ENCODE results near the gene STRA8.
"Not testable (repeated sequence)": the region's sequence is repeated elsewhere in the genome, so short reads cannot be mapped to it uniquely, and the experiment has no call there.

The STRA8 gene

DNA sequence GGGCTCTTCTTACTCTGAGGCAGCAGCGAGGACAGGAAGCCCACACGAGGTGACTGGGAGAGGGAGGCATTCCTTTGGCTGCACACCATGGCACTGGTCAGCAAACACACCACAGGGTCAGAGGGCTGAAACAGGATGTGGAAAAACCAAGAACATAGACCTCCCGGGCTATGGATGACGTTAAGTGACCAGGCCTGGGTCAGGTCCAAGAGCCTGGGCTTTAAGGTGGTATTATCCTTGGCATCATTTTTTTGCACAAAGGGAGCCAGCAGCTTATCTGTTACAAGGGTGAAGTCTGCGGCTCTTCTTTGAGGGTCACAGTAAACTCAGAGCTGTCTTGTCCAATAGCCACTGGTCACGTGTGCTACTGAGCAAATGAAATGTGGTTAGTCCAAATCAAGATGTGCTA, 29.3 kb upstream of the STRA8 start:
- in situ Hi-C loops (cut with MboI; ENCODE audit: low sequenced_read_pairs): no loop called here

DNA sequence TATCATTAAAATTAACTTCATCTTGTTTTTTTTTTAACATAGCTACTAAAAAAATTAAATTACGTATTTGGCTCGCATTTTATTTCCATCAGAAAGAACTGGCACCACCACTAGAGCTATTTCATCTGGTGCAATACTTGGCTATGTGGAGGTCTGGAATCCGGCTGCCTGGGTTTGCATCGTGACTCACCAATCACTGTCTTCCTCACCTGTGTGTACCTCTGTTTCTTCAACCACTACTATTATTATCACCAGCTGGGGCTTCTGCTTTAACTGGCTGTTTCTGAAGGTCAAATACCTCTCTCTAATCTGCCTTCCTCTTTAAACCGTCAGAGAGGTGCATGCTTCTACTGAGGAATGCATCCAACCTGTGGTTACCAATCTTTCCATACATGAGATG, 28.8 kb upstream of the STRA8 start:
- in situ Hi-C loops (cut with MboI; ENCODE audit: low sequenced_read_pairs): no loop called here

DNA sequence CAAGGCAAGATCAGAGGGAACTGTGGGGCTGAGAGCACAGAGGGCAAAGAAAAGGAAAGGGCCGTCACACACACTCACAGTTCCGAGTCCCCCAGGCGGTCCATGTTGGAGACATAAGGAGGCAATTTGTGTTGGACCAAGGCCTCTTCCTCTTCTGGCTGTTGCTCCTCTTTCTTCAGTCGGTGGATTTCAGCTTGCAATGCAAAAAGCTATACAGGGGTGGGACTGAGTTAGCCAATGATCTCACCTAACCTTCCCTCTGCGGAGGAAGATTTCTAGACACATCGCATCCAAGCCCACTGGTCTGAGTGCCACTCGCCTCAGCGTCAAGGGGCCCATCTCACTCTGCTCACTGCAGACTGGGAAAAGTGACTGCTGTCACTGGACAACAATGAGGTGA, 27.8 kb upstream of the STRA8 start:
- in situ Hi-C loops (cut with MboI; ENCODE audit: low sequenced_read_pairs): no loop called here

DNA sequence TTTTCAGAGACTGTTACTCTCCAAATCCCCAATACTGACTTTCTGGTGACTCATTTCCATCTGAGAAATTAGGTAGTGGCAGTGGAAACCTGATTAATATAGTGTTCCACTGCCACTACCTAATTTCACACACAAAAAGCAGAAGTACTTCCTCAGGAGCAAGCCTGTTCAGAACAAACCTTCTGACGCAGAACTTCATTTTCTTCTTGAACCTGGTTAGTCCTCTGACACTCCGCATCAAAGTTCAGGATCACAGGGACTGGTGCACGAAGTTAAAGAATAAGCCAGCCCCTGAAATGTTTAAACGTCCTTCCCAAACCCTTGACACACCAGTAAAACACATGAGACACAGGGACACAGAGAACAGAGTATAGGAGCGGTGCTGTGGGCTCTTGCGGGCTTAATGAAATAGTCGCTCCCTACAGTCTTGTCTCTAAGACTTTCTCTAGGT, 26.7 kb upstream of the STRA8 start:
- in situ Hi-C loops (cut with MboI; ENCODE audit: low sequenced_read_pairs): no loop called here

DNA sequence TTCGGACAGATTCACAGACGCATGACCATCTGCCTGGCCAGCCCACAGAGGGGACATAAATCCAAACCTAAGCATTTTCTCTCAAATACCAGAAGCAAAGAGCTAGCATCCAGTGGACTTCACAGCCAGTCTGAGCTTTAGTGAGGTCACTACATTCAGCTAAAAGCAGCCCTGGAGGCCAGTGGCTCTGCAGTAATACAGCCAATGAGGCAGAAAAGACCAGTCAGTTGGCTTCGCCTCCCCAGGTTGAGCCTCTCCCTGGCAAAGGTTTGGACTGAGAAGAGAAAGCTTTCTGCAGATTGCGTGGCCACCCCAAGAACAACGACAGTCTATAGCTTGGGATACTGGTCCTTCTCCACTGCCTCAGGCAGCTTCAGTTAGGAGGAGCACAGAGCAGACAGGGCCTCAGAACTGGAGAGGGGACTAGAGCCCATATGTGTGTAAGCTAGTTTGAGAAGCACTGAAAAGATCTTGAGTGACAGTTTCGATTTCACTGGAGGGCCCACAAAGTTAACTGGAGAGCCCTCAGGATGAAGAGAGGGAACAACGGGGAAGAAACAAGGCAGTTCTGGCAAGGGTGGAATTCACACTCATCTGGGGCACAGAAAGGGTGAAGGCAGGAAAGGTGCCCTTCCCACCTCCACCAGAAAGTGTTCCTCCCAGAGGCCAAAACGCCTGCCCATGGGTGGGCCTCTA, 26.1 kb upstream of the STRA8 start:
- in situ Hi-C loops (cut with MboI; ENCODE audit: low sequenced_read_pairs): no loop called here

DNA sequence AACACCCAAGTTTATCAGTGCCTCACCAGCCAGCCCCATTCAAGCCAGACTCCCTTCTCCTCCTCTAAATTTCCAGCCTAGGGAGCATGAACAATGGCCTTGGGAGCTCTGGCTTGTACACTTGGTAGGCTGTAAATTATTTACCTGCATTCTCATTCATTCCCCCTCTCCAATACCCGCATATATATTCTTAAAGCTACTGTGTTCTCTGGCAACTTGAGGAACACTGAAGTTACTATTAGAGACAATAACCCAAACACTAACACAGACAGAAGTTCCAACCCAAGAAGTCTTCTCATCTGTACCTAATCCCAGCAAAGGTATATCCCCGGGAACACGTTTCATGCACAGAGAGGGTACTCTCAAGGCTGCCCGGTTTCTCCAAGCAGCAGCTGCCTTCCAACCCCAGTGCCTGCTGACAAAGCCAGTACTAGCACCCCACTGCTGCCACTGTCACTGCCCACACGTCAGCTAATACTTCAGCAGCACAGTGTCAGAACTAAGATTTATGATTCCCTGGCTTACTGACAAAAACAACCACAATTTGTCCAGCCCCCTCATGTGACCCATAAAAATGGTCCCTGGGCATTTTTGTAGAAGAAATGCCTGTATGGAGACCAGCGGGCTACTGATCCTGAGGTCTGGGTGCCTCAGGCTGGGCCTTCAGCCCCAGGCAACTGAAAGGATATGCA, 25.4 kb upstream of the STRA8 start:
- in situ Hi-C loops (cut with MboI; ENCODE audit: low sequenced_read_pairs): no loop called here

DNA sequence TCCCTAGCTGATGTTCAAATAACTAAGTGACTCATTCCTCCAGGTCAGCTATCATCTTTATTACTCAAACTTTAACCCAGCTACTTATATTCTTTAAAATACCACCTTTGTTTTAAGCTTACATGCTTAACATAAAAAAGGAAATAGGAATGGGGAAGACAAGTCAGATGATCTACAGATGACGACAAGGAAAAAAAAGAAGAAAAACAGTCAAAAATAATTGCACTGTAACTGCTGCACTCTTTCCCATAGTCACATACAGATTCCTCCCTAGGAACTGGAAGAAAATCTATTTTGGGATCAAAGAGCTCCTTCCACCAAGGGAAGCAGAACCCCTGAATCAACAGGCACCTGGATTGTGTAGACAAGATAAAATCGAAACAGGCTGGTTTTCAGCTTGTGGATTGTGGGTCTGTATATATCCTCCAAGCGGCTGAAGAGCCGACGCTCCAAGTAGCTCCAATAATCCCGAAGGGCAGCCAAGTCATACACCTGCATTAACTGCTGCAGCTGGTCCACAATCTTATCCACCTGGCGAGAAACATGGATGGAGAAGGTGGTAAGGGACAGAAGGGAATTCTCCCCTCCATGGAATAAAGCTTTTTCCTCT, 24.3 kb upstream of the STRA8 start:
- in situ Hi-C loops (cut with MboI; ENCODE audit: low sequenced_read_pairs): no loop called here

DNA sequence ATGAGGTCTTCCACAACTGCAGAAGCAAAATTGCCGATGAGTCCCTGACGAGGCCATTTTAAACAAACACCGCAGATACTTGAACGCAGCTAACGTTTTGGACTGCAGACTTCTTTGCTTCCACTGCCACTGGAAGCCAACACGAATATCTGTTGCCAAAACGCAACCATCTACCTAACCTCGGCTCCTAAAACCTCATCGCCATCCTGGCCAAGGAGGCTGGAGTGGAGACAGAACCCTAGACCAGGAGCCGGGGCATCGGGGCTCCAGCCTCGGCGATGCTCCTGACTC, 22.8 kb upstream of the STRA8 start:
- in situ Hi-C loops (cut with MboI; ENCODE audit: low sequenced_read_pairs): no loop called here

DNA sequence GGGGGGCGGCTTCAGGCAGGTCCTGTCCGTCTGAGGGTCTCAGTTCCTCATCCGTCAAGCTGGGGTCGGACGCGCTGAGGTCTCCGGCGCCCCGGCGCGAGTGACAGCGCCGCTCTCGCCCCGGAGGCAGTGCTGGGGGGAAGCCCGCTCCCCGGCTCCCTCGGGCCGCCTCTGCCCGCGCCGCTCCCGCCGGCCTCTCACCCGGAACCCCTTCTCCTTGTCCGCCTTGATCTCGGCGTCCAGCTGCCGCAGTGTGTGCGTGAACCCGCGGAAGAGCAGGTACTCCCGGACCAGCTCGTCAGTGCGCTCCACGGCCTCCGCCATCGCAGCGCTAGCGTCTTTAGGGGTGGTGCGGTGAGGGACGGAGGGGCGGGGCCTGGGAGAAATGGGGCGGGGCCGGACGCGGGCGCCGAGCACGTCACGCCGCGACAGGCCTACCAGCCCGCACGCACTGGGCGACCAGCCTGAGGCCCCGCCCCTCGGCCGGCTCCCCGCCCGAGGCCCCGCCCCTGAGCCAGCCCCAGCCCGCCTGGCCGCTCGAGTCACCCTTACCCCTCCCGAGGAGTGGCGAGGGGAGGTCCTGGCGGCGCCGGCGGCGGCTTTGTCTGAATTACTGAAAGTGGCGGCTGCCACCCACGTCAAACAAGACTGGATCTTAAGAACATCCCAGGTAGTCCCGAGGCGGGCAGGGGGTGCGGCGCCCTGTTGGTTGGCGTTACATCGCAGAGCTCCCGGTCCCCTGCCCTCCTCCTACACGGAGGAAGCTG, 22.3 kb upstream of the STRA8 start, which contains the start of gene WDR91:
WDR91 (minus strand) TSS at position 348 of the 767 bp plus-strand sequence; CDS start at position 324, 24 bp downstream.
- in situ Hi-C loops (cut with MboI; ENCODE audit: low sequenced_read_pairs): no loop called here

DNA sequence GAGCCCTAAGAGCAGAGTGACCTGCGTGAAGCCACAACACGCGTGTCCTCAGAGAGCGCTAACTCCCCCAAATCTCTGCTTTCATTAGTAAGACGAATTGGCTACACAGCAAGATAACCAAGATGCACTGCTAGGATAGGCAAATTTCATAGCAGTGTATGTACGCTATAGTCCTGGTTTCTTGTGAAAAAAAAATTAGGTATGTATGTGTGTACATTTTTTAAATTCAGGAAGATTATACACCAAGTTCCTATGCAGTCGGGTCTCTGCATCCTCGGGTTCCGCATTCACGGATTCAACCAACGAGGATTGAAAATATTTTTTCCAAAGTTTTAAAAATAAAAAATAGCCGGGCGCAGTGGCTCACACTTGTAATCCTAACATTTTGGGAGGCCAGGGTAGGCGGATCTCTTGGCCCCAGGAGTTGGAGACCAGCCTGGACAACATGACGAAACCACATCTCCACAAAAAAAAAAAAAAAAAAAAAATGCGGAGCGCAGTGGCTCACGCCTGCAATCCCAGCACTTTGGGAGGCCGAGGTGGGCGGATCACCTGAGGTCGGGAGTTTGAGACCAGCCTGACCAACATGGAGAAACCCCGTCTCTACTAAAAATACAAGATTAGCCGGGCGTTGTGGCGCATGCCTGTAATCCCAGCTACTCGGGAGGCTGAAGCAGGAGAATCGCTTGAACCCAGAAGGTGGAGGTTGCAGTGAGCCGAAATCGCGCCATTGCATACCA, 21.5 kb upstream of the STRA8 start:
- in situ Hi-C loops (cut with MboI; ENCODE audit: low sequenced_read_pairs): not testable (repeated sequence)

DNA sequence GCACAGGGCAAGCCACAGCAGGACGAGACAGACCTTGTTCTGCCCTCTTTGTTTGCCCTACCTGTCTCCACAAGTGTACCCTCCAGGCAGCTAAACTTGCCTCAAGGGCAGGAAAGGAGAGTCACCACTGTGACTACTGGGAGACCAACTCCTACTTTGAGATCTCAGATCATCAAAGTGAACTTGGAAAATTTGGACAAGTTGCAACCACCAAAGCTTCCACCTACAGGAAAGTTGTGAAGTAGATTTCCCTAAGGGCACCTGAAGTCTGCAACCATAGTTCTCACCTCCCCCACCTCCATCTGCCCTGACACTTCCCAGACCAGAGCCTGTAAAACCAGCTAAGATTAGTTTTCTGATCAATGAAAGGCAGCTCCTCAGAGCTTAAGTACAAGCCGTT, 19.8 kb upstream of the STRA8 start:
- in situ Hi-C loops (cut with MboI; ENCODE audit: low sequenced_read_pairs): no loop called here

DNA sequence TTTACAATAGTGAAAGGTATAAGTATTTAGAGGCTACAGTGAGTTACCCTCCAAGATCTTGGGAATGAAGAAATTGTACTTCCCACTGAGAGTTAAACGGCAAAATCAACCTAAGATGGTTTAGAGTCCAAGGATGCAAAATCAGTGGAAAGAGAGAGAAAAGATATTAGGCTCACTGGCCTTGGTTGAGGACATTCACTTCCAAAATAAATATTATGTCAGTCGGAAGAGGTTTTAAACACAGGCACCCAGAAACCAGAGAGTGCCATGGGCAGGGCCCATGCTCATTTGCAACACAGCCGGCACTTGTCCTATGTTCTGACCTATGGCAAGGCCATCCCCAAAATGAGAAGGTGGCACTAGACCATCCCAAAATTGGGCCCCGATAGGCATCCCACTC, 18.5 kb upstream of the STRA8 start:
- in situ Hi-C loops (cut with MboI; ENCODE audit: low sequenced_read_pairs): no loop called here

DNA sequence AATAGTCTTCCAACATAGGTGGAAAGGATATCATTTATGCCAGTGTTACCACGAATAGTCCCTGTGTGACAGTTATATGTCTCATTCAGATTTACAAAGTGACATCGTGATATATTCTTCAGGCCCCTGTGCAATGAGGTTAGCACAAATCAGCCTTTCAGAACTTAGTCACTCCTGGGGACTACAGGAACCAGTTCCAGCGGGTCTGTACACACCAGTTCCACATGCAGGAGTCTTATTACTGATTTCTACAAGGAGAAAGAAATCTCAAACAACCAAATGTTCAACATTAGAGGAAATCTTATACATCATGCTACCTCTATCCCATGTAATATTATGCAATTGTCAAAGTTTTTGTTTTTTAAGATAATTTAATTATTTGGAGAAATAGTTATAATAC, 17.9 kb upstream of the STRA8 start:
- in situ Hi-C loops (cut with MboI; ENCODE audit: low sequenced_read_pairs): no loop called here

DNA sequence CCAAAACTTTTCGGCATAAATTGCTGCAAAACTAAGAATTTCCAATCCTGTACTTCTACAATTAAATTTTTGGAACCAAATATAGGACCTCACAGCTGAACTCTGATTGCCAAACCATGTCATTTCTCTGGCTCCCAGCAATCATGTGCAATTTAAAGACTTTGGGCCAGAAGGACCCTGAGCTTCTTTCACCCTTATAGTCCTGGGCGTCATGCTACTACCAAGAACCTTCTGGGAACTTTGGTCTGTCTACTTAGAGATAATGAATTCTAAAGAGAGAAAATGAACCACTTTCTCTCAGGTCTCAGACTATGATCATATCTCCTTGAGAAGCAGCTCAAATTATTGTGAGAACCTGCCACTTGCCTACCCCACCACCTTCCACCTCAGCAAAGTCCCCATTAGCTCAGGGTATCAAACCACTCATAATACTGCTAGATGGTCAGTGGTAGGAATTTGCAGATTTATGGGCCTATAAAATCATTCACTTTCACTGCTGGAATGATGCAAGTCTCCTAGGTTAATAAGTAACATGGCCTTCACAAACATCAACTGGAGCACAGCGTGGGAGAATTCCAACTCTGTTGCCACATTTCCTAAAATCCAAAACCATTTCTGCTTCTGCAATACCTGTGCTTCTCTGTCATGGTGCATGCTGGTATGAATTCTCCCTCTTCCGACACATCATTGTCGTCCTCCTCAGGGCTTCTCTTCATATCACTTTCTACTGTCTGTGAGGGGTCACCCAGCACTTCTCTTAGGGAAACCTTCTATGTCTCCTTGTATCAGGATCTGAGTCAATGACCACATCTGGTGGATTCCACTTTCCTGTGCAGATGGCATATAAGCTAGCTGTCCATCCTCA, 15.8 kb upstream of the STRA8 start:
- in situ Hi-C loops (cut with MboI; ENCODE audit: low sequenced_read_pairs): no loop called here

DNA sequence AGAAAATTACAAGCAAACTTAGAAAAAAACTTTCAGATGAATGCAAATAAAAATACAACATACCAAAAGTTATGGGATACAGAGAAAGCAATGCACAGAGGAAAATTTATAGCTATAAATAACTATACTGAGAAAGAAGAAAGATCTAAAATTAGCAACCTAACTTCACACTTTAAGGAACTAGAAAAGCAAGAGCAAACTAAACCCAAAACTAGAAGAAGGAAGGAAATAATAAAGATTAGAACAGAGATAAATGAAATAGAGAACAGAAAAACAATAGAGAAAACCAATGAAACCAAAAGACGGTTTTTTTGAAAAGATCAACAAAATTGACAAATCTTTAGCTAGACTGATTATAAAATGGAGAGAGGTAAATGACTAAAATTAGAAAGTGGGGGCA, 9.6 kb upstream of the STRA8 start:
- in situ Hi-C loops (cut with MboI; ENCODE audit: low sequenced_read_pairs): no loop called here

DNA sequence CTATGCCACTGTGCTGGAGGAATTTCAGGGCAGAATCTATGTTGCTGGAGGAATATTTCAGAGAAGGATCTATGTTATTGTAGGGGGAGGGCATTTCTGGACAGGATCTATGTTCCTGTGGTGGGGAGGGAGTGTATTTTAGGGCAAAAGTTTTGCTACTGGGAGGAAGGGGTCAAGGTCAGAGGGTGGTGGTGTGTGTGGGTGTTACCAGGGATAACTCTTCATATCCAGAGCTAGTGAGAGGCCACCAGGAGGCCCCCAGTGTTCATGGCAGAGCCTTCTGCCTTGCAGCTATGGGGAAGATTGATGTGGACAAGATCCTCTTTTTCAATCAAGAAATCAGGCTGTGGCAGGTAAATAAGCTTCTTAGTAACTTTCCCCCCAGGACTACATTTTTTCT, 2.0 kb upstream of the STRA8 start:
- in situ Hi-C loops (cut with MboI; ENCODE audit: low sequenced_read_pairs): no loop called here

DNA sequence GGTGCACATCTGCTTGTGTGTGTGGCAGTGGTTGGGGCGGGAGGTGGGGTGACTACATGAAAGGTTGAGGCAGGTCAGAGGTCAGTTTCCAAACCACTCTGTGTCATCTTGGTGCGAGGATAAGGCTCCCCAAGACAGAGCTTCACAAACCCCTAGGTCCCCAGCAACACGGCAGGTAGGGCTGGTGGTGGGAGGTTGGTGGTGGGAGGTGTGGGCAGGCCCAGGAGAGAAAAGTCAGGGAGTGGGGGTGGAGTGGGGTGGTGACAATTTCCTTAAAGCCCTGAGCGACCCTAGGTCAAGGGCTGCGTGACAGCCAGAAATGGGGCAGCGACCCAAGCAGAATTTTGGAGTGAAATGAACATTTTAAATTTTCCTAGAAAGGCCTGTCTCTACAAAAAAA, 1.6 kb upstream of the STRA8 start:
- in situ Hi-C loops (cut with MboI; ENCODE audit: low sequenced_read_pairs): no loop called here

DNA sequence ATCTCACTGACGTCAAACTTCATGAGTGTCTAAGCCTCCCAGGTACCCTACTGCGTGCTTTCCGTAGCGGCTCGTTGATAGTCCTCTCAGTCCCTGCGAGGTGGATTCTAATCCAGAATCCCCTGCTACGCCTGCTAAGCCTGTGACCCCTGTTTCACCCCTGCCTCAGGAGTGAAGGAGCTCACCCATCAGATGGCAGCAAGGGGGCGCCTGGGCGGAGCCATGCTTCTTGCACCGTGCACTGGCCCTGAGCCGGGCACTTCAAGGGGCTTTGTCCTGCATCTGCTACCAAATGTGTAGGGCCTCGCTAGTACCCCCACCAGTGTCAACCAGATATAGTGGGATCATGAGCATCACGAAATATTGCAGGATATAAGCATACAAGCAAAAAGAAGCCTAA, 918 bp upstream of the STRA8 start:
- in situ Hi-C loops (cut with MboI; ENCODE audit: low sequenced_read_pairs): no loop called here

DNA sequence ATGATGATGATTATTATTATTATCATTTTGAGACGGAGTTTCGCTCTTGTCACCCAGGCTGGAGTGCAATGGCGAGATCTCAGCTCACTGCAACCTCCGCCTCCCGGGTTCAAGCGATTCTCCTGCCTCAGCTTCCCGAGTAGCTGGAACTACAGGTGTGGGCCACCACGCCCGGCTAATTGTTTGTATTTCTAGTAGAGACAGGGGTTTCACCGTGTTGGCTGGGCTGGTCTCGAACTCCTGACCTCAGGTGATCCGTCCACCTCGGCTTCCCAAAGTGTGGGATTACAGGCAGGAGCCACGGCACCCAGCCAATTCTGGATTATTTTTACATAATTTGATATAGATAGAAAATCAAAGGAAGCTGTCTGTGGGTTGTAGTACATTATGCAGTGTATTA, 457 bp downstream of the STRA8 start:
- in situ Hi-C loops (cut with MboI; ENCODE audit: low sequenced_read_pairs): not testable (repeated sequence)

DNA sequence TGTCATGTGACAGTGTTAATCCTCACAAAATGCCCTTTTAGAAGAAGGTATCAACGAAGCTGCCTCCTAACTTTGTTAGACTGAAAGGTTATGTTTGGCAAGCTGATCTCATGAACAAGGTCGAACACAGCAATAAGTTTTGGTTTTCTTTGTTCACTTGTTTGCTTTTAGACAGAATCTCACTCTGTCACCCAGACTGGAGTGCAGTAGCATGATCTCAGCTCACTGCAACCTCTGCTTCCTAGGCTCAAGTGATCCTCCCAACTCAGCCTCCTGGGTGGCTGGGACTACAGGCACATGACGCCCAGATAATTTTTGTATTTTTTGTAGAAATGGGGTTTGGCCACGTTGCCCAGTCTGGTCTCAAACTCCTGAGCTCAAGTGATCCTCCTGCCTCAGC, 1.1 kb downstream of the STRA8 start:
- in situ Hi-C loops (cut with MboI; ENCODE audit: low sequenced_read_pairs): no loop called here
